ENCODE measurements around the gene TMEM52. TPM values are rescaled to one million over a fixed set of nuclear protein-coding genes. Genes with fewer than 3 reads are reported as not detected.

The TMEM52 gene
- polyA plus RNA-seq, 2 of the 4 experiments (the other 2 are of a cell fraction) = 0.36 to 0.41 TPM

DNA sequence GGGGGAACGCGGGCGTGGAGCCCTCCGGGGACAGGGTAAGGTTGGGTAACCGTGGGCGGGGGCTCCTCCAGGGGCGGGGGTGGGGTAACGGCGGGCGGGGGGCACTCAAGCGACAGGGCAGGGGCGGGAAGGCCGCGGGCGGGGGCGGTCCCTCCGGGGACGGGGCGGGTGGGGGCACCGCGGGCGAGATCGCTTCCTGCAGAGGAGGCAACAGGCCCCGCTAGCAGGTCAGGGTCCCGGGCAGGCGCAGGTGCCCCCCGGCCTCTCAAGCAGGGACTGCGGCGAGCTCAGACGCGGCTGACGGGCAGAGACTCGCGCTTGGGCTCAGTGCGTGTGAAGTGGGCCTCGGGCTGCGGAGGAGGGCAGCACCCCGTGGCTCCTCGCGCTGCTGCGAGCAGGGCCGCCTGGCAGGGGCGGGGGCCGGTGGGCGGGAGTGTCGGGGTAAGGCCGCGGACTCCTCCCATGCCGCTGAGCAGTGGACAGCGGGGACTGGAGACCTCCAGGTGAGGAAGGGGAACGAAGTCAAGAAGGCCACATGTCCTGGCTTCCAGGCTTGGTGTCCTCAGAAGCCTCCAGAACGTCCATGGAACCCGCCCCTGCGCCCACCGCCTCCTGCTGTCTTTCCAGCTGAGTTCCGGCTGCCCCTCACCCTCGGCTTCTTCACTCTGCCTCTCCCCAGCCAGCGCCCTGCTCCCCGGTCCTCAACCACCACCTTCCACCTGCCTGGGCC is 27.6 kb downstream of the TMEM52 start:
- Histone ChIP-seq H3K27ac (peak overlapping the region; percentile 97 to 100), H3K4me3 (peak overlapping the region; percentile 89), H3K4me2 (peak overlapping the region; percentile 92), H3K9me3 (no peaks in the 10 kb centered on the region), H3K4me1 (peaks cover 38% of the 10 kb centered on the region)
- TF ChIP-seq E2F6 (IDR thresholded peaks at IDR 0.05; ENCODE audit: borderline replicate concordance, low read depth) = 0 out of 2 replicates have a peak, but pooled peaks have one; percentile 20
- TF ChIP-seq FOSB (CRISPR knock-in tag; IDR thresholded peaks at IDR 0.05) = no peak
- TF ChIP-seq, protein P1, sequence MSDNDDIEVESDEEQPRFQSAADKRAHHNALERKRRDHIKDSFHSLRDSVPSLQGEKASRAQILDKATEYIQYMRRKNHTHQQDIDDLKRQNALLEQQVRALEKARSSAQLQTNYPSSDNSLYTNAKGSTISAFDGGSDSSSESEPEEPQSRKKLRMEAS (IDR thresholded peaks at IDR 0.05) = 0 out of 2 replicates have a peak, but pooled peaks have one; percentile 16
- TF ChIP-seq POLR2A (IDR thresholded peaks at IDR 0.05; ENCODE audit: low read length) = peak; percentile 59; the same call in 1 of the 2 replicates
- ChIA-PET CTCF (interaction anchor here (1.4 to 1.6 kb wide), 2 partner anchors 10 to 14 kb away, joined by 4 to 6 read pairs; no protein-coding TSS in a partner anchor), POLR2A (interaction anchor here (0.6 kb wide), 1 partner anchor 60 kb away, joined by 4 read pairs; no protein-coding TSS in a partner anchor)
- FAIRE-seq (no peak), DNase-seq (ENCODE audit: low read depth in 1 of 2, low spot score in 1 of 2) (peak in 1 of 2 experiments; percentile 59), ATAC-seq (peak; percentile 68 to 80; a peak in 5 of 6 replicates)
- WGBS (ENCODE audit: missing lambda C conversion rate) = 34% methylated on average over 8 of the region's 59 CpGs

- ChIA-PET POLR2A (interaction anchor here (0.6 kb wide), 1 partner anchor 61 kb away, joined by 4 read pairs; no protein-coding TSS in a partner anchor), CTCF (no interaction called here)
- WGBS (ENCODE audit: missing lambda C conversion rate) = no CpG with 5 or more reads among the region's 137 CpGs
- no peaks in the 10 kb centered on the region for H3K9me3 ChIP-seq
- peak within 1 kb of the TSS; percentile 92 for H3K4me2 ChIP-seq
- FAIRE-seq (no peak), ATAC-seq (peak; percentile 73 to 79), DNase-seq (ENCODE audit: low read depth in 1 of 2, low spot score in 1 of 2) (peak; percentile 77 to 84)
- peak within 1 kb of the TSS; percentile 97 to 100 for H3K27ac ChIP-seq
- TF ChIP-seq ZSCAN20 (CRISPR knock-in tag; IDR thresholded peaks at IDR 0.05) = 0 out of 2 replicates have a peak, but pooled peaks have one; percentile 14
- no peak for TF ChIP-seq JUNB (IDR thresholded peaks at IDR 0.05)
- TF ChIP-seq POLR2A (IDR thresholded peaks at IDR 0.05; ENCODE audit: low read length) = peak; percentile 50
- no peak for TF ChIP-seq RAD21 (conservative IDR thresholded peaks at IDR 0.05 in 1 of 2, IDR thresholded peaks at IDR 0.05 in 1 of 2)
- 0 out of 2 replicates have a peak, but pooled peaks have one; percentile 50 for TF ChIP-seq EHF (CRISPR knock-in tag; IDR thresholded peaks at IDR 0.05)
- TF ChIP-seq BCL3 (IDR thresholded peaks at IDR 0.05) = peak; percentile 48; the same call in 1 of the 3 replicates
- peak; percentile 82; the same call in 1 of the 2 replicates for TF ChIP-seq HOXB5 (CRISPR knock-in tag; IDR thresholded peaks at IDR 0.05)
- TF ChIP-seq FOSB (CRISPR knock-in tag; IDR thresholded peaks at IDR 0.05) = no peak
- peak in 1 of 2 experiments; percentile 55; a peak in 2 of 5 replicates for TF ChIP-seq JUN (IDR thresholded peaks at IDR 0.05)
- TF ChIP-seq HEYL (CRISPR knock-in tag; IDR thresholded peaks at IDR 0.05) = no peak
- TF ChIP-seq ATOH8 (CRISPR knock-in tag; IDR thresholded peaks at IDR 0.05; ENCODE audit: low read depth) = peak; percentile 57; the same call in 1 of the 2 replicates
- no peak for TF ChIP-seq FOSL2 (IDR thresholded peaks at IDR 0.05)
- TF ChIP-seq FOSL2 (CRISPR knock-in tag; IDR thresholded peaks at IDR 0.05) = no peak
- no peak for TF ChIP-seq BHLHE40 (IDR thresholded peaks at IDR 0.05; ENCODE audit: low read depth, low read length)
- TF ChIP-seq MYC (IDR thresholded peaks at IDR 0.05; ENCODE audit: borderline replicate concordance, low read length) = peak; percentile 74
- no peak for TF ChIP-seq NFE2L2 (conservative IDR thresholded peaks at IDR 0.05; ENCODE audit: low read length)
- TF ChIP-seq, protein P1 (IDR thresholded peaks at IDR 0.05) = peak; percentile 34
- peak within 1 kb of the TSS; percentile 89 for H3K4me3 ChIP-seq
- H3K4me1 ChIP-seq = peaks cover 38% of the 10 kb centered on the region
Observed at GRCh38 chr1:1890506-1891348, 28.4 kb downstream of the TMEM52 start, which contains the start of gene GNB1. Gene GNB1, minus strand, starts transcription at chr1:1891087. Its CDS starts 65,634 bp downstream, at chr1:1825453.
